OCI-LY7 (cell line): ENCODE data around the gene UBTD2.
"Not testable (repeated sequence)": the region's sequence is repeated elsewhere in the genome, so short reads cannot be mapped to it uniquely, and the experiment has no call there.

ENCODE experiments used
- CTCF ChIP-seq: fragments of 200-600 bp; sonication (generic); conservative IDR thresholded peaks from 2 replicates; pipeline ENCODE4 v1.5.1; 2014; ENCODE audit warnings: mild to moderate bottlenecking, antibody characterized with exemption, low read length, moderate library complexity, mixed read lengths
- EZH2phosphoT487 ChIP-seq: fragments of 200-600 bp; sonication (generic); IDR thresholded peaks from 2 replicates; pipeline ENCODE4 v1.6.1; 2018; ENCODE audit warnings: low read depth, borderline replicate concordance, mild to moderate bottlenecking, mixed run types, antibody characterized with exemption, low read length, moderate library complexity, mixed read lengths

- not testable (repeated sequence) for TF ChIP-seq CTCF, EZH2phosphoT487
Observed at GRCh38 chr5:172291837-172292236, 8.3 kb upstream of the UBTD2 start.
